B cell (primary cell): ENCODE measurements around the gene OR10AD1.

Experiments
- EZH2 ChIP-seq: IDR thresholded peaks from 2 replicates; pipeline ENCODE4 v1.6.1; 2012; ENCODE audit warnings: borderline replicate concordance, low read depth, mild to moderate bottlenecking, moderate library complexity, low read length; ENCODE audit not compliant: insufficient read depth, poor library complexity, severe bottlenecking
- TF ChIP-seq, protein P1 (sequence below): fragments of 200-600 bp; IDR thresholded peaks from one replicate; pipeline ENCODE4 v1.8.0; 2022; ENCODE audit warnings: antibody characterized with exemption, mild to moderate bottlenecking

DNA sequence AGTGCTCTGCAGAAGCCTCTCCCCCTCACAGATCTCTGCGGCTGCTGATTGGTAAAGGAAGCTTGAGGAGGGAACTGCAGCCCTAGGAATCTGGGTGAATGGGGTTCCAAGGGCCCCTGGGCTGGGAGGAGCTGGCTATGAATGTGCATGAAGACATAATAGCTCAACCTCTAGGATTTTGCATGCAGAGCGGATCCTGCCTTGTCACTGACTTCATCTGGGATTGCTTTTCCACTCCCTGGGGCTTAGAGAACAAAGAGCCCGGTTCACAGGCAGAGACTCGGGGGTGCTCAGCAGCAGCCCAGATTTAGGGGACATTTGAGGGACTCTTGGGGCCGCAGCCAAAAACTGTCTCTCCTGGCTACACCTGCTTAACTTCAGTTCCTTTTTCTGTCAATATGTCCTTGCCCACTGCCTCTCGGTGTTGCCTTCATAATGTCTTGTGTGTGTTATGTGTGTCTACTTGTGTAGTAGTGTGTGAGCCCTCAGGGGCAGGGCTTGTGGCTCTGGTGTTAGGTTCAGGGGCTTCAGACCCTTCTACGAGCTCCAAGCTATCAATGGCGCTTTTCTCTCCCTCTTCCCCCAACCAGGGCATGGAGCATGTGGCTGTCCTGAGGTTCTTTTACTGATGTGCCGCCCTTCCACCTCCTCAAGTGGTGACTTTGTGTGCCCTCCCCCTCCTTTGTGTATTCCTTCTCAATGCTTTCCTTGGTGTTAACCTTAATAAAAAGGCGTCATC lies 17.7 kb downstream of the OR10AD1 start:
- TF ChIP-seq, protein P1, sequence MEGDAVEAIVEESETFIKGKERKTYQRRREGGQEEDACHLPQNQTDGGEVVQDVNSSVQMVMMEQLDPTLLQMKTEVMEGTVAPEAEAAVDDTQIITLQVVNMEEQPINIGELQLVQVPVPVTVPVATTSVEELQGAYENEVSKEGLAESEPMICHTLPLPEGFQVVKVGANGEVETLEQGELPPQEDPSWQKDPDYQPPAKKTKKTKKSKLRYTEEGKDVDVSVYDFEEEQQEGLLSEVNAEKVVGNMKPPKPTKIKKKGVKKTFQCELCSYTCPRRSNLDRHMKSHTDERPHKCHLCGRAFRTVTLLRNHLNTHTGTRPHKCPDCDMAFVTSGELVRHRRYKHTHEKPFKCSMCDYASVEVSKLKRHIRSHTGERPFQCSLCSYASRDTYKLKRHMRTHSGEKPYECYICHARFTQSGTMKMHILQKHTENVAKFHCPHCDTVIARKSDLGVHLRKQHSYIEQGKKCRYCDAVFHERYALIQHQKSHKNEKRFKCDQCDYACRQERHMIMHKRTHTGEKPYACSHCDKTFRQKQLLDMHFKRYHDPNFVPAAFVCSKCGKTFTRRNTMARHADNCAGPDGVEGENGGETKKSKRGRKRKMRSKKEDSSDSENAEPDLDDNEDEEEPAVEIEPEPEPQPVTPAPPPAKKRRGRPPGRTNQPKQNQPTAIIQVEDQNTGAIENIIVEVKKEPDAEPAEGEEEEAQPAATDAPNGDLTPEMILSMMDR, result no peak
- TF ChIP-seq EZH2, result no peak
